Common myeloid progenitor, CD34-positive (primary cell): Measurements from ENCODE around the gene BPIFB3.

ENCODE experiments used
- CTCF ChIA-PET: fragments of 350-600 bp; sonication (Branson Sonifier 250); formaldehyde crosslinking; loops from one replicate; lab custom pipeline; 2021; ENCODE audit warnings: antibody characterized with exemption; lab: Charles Lee
- POLR2A ChIA-PET: fragments of 350-600 bp; sonication (Branson Sonifier 250); formaldehyde crosslinking; loops from one replicate; lab custom pipeline; 2021; ENCODE audit warnings: antibody characterized with exemption; lab: Charles Lee
- DNase-seq, 3 donors: peaks; one replicate each; pipeline versions ENCODE4 v3.0.0 to v3.0.0-alpha.2; 2013
- H3K27ac ChIP-seq, 2 experiments: 1 replicate in 1 of 2; 2 replicates in 1 of 2; pipeline ENCODE4 v1.7.0; 2013; ENCODE audit warnings: inconsistent platforms in 2 of 2, low read length in 2 of 2, mild to moderate bottlenecking in 2 of 2, low read depth in 1 of 2, moderate library complexity in 1 of 2; ENCODE audit not compliant: severe bottlenecking in 2 of 2, insufficient read depth in 1 of 2, poor library complexity in 1 of 2
- H3K27me3 ChIP-seq, 5 experiments: replicated peaks in 2 of 5; 1 replicate in 3 of 5; 2 replicates in 2 of 5; pipeline versions ENCODE4 v1.6.1 to v1.7.0; 2013; ENCODE audit warnings: low read length in 4 of 5, mild to moderate bottlenecking in 2 of 5, moderate library complexity in 2 of 5, inconsistent platforms in 1 of 5; ENCODE audit not compliant: insufficient read depth in 5 of 5, control insufficient read depth in 4 of 5
- H3K36me3 ChIP-seq, 4 experiments: 1 replicate in 2 of 4; 2 replicates in 2 of 4; pipeline versions ENCODE4 v1.6.1 to v1.7.0; 2013; ENCODE audit warnings: low read length in 3 of 4, control low read depth in 1 of 4, mild to moderate bottlenecking in 1 of 4; ENCODE audit not compliant: control insufficient read depth in 4 of 4, insufficient read depth in 4 of 4
- H3K4me1 ChIP-seq, 4 experiments: 1 replicate in 3 of 4; 2 replicates in 1 of 4; pipeline versions ENCODE4 v1.6.1 to v1.7.1; 2013; ENCODE audit warnings: low read length in 3 of 4, mild to moderate bottlenecking in 3 of 4, control low read depth in 1 of 4, inconsistent platforms in 1 of 4, moderate library complexity in 1 of 4; ENCODE audit not compliant: control insufficient read depth in 4 of 4, insufficient read depth in 4 of 4; ENCODE audit errors: control extremely low read depth in 1 of 4
- H3K4me3 ChIP-seq, 7 experiments: 1 replicate in 4 of 7; 2 replicates in 3 of 7; pipeline versions ENCODE4 v1.5.1 to v1.7.0; 2013; ENCODE audit warnings: mild to moderate bottlenecking in 7 of 7, low read length in 6 of 7, moderate library complexity in 6 of 7, inconsistent platforms in 2 of 7, low read depth in 2 of 7, control low read depth in 1 of 7; ENCODE audit not compliant: insufficient read depth in 4 of 7, control insufficient read depth in 1 of 7; ENCODE audit errors: extremely low read depth in 1 of 7
- H3K9me3 ChIP-seq, 5 experiments: 1 replicate in 4 of 5; 2 replicates in 1 of 5; pipeline versions ENCODE4 v1.6.1 to v1.7.1; 2013; ENCODE audit warnings: low read length in 4 of 5, mild to moderate bottlenecking in 2 of 5, inconsistent platforms in 1 of 5, low read depth in 1 of 5, moderate library complexity in 1 of 5; ENCODE audit not compliant: control insufficient read depth in 4 of 5, insufficient read depth in 2 of 5; ENCODE audit errors: control extremely low read depth in 1 of 5
- WGBS: methylation state at CpG from one replicate; pipeline ENCODE4 v1.1.5; 2013; ENCODE audit not compliant: insufficient coverage; 5-methylcytosine and 5-hydroxymethylcytosine counted together

The BPIFB3 gene

DNA sequence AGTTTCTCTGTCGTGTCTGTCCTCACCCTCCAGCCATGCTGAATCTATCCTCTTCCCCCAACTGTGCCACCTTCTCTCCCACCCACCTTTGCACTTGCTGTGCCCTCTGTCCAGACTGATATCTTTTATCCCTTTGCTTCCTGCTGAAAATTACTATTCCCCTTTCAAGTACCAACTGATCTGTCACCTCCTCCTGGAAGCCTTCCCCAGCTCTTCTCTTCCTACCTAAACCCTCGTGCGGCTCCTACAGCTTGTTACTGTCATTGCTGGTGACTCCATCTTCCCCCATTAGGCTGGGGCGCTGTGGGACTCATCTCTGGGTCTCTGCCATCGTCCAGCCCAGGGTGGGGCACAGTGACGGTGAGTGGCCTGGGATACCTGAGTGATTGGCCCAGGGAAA lies 21.1 kb upstream of the BPIFB3 start:
- Histone ChIP-seq H3K27ac (no peak overlapping the region), H3K36me3 (no peaks in the 10 kb centered on the region), H3K27me3 (peaks cover 0 to 2% (median 0%) of the 10 kb centered on the region in 5 experiments), H3K4me1 (no peaks in the 10 kb centered on the region), H3K4me3 (no peak overlapping the region), H3K9me3 (peaks cover 0 to 6% (median 0%) of the 10 kb centered on the region in 5 experiments)
- WGBS: 93% methylated on average over 4 of the region's 6 CpGs
- ChIA-PET CTCF (interaction anchor here (1.0 to 1.4 kb wide), 2 partner anchors 13 to 43 kb away, joined by 3 to 4 read pairs; no protein-coding TSS in a partner anchor), POLR2A (no interaction called here)
- DNase-seq: no peak

DNA sequence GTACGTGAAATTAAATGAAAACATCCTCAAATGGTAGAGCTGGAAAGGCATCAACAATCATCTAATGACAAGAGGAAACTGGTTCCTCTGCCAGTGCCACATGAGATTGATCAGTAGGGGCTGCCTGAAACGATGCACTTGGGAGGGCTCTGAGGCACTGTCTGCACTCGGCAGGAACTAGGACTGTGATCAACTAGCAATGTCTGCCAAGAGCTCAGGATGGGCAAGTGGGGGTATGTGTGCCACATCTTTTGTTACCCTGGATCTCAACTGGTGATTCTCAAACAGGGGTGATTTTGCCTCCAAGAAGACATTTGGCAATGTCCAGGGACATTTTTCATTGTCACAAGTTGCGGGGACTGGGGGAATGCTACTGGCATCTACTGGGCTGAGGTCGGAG lies 20.3 kb upstream of the BPIFB3 start:
- Histone ChIP-seq H3K27ac (no peak overlapping the region), H3K9me3 (peaks cover 0 to 6% (median 0%) of the 10 kb centered on the region in 5 experiments), H3K4me3 (no peak overlapping the region), H3K36me3 (no peaks in the 10 kb centered on the region), H3K4me1 (no peaks in the 10 kb centered on the region), H3K27me3 (peaks cover 0 to 2% (median 0%) of the 10 kb centered on the region in 5 experiments)
- POLR2A ChIA-PET: no interaction called here
- DNase-seq: no peak
- CTCF ChIA-PET: no interaction called here
- WGBS: 96% methylated on average over 4 of the region's 5 CpGs

DNA sequence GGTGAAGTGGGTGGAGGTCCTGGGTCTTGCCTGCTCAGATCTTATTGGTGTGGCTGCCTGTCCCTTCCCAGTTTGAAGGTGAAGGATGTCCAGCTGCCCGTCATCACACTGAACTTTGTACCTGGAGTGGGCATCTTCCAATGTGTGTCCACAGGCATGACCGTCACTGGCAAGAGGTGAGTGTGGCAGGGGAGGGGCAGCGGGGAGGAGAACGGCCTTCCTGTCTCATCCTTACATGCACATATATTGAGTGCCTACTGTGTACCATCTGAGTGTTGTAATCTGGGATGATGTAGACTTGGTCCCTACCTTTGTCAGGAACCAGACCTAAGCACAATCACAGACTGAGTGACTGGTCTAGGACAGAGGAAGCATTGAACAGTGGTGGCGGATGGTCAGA lies 19.6 kb upstream of the BPIFB3 start:
- WGBS: 100% methylated on average over 3 of the region's 5 CpGs
- H3K9me3 ChIP-seq: peaks cover 0 to 6% (median 0%) of the 10 kb centered on the region in 5 experiments
- ChIA-PET CTCF (no interaction called here), POLR2A (no interaction called here)
- no peak overlapping the region for H3K27ac ChIP-seq
- peaks cover 0 to 2% (median 0%) of the 10 kb centered on the region in 5 experiments for H3K27me3 ChIP-seq
- no peak overlapping the region for H3K4me3 ChIP-seq
- H3K4me1 ChIP-seq: no peaks in the 10 kb centered on the region
- DNase-seq: no peak
- H3K36me3 ChIP-seq: no peaks in the 10 kb centered on the region

DNA sequence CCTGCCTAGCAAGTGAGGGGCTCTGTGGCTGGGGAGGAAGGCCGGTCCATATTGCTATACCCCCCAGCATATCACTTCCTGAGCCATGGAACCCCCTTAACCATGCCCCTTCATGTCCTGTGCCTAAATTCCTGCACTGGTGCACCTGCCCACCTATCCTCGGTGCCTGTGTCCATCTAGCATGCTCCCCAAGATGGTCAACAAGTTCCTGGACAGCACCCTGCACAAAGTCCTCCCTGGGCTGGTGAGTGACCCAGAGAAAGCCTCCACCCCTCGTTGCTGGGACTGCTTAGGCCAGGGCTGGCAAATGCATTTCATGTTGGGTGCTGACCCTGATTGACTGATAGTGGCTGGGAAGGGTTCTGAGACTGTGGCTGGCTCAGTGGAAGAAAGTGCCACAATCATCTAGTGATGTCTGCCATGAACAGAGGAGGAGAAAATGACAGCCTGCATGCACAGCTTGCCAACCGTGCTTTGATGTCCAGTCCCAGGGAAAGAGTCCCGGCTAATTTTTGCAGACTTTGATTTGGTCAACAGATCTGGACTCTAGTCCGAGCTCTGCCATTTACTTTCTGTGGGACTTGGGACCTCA lies 18.7 kb upstream of the BPIFB3 start:
- WGBS: 93% methylated on average over 6 of the region's 6 CpGs
- Histone ChIP-seq H3K4me1 (no peaks in the 10 kb centered on the region), H3K27ac (no peak overlapping the region), H3K4me3 (no peak overlapping the region), H3K27me3 (peaks cover 0 to 2% (median 0%) of the 10 kb centered on the region in 5 experiments), H3K36me3 (no peaks in the 10 kb centered on the region), H3K9me3 (peaks cover 0 to 6% (median 0%) of the 10 kb centered on the region in 5 experiments)
- no peak for DNase-seq
- CTCF ChIA-PET: no interaction called here
- POLR2A ChIA-PET: no interaction called here

DNA sequence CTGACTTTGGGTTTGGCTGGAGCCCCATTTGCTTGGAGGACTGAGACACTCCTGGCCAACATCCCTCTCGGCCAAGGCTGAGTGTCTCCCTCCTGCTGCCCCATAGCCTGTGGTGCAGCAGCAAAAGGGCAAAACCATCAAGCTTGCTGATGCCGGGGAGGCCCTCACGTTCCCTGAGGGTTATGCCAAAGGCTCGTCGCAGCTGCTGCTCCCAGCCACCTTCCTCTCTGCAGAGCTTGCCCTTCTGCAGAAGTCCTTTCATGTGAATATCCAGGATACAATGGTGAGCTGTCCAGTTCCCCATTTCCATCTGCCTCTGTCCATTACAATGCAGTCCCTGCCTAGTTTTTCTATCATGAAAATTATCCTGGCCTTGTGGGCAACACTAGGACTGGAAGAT lies 16.2 kb upstream of the BPIFB3 start:
- ChIA-PET CTCF (no interaction called here), POLR2A (no interaction called here)
- Histone ChIP-seq H3K4me3 (no peak overlapping the region), H3K27me3 (peaks cover 0 to 2% (median 0%) of the 10 kb centered on the region in 5 experiments), H3K4me1 (no peaks in the 10 kb centered on the region), H3K36me3 (no peaks in the 10 kb centered on the region), H3K9me3 (peaks cover 0 to 6% (median 0%) of the 10 kb centered on the region in 5 experiments), H3K27ac (no peak overlapping the region)
- WGBS: 70% methylated on average over 2 of the region's 5 CpGs
- DNase-seq: no peak

DNA sequence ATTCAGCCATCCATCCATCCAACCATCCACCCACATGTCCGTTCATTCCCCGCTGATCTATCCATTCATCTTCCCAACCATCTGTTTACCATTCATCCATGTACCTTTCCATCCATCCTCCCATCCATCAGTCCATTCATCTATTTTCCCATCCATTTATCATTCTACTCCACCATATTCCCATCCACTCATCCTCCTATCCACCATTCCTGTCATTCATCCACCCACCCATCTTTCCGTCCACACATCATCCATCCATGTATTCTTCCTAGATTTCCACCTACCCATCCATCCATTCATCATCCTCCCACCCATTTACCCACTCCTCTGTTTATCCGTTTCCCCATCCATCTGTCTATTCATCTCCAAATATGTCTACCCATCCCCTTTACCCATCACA lies 15.5 kb upstream of the BPIFB3 start:
- Histone ChIP-seq H3K4me1 (no peaks in the 10 kb centered on the region), H3K9me3 (peaks cover 0 to 4% (median 0%) of the 10 kb centered on the region in 5 experiments), H3K27me3 (peaks cover 0 to 2% (median 0%) of the 10 kb centered on the region in 5 experiments), H3K36me3 (no peaks in the 10 kb centered on the region), H3K27ac (no peak overlapping the region), H3K4me3 (no peak overlapping the region)
- CTCF ChIA-PET: no interaction called here
- no peak for DNase-seq
- POLR2A ChIA-PET: no interaction called here
- WGBS: 97% methylated on average over 3 of the region's 4 CpGs

DNA sequence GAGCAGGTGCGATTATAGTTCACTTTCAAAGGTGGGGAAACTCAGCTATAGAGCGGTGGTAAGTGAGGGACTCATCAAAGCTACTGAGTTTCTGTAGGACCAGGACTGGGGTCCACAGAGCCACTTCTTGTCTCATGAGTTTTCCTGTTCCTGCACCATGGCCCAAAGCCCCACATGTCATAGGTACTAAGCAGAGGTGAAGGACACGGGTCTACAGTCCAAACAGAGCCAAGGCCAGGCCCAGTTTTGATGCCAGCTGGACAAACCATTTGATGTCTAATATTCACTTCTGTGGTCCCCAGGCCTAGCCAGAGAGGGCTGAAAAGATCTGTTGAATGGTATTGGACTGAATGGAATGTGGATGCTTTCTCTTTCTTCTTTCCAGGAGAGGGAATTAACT lies 11.3 kb upstream of the BPIFB3 start:
- CTCF ChIA-PET: no interaction called here
- Histone ChIP-seq H3K27ac (no peak overlapping the region), H3K9me3 (peaks cover 0 to 16% (median 6%) of the 10 kb centered on the region in 5 experiments), H3K27me3 (no peaks in the 10 kb centered on the region), H3K4me1 (no peaks in the 10 kb centered on the region), H3K4me3 (no peak overlapping the region), H3K36me3 (no peaks in the 10 kb centered on the region)
- no peak for DNase-seq
- 100% methylated on average over 3 of the region's 3 CpGs for WGBS
- POLR2A ChIA-PET: no interaction called here
